OCI-M2 (cell line): ENCODE measurements around the gene TRAK1.

Experiments
- DNase-seq: peaks from one replicate; lab custom pipeline; 2025; ENCODE audit not compliant: unreplicated experiment; lab: John Stamatoyannopoulos, UW

Gene TRAK1

GRCh38 chr3:42149532-42149931 is 58.4 kb downstream of the TRAK1 start:
- no peak for DNase-seq

- no peak for DNase-seq
Observed at GRCh38 chr3:42149975-42150374, 58.8 kb downstream of the TRAK1 start.

- no peak for DNase-seq
Observed at GRCh38 chr3:42151596-42152168, 60.5 kb downstream of the TRAK1 start.

- DNase-seq: no peak
Observed at GRCh38 chr3:42152193-42152592, 61.0 kb downstream of the TRAK1 start.

- DNase-seq: no peak
Observed at GRCh38 chr3:42153039-42153438, 61.9 kb downstream of the TRAK1 start.

GRCh38 chr3:42157540-42158538 is 66.7 kb downstream of the TRAK1 start:
- DNase-seq: no peak

GRCh38 chr3:42159147-42159546 is 68.0 kb downstream of the TRAK1 start:
- DNase-seq: no peak

GRCh38 chr3:42159706-42160472 is 68.7 kb downstream of the TRAK1 start:
- DNase-seq: no peak

- no peak for DNase-seq
Observed at GRCh38 chr3:42161050-42161935, 70.1 kb downstream of the TRAK1 start.

GRCh38 chr3:42162462-42162861 is 71.3 kb downstream of the TRAK1 start:
- no peak for DNase-seq

GRCh38 chr3:42163622-42164244 is 72.6 kb downstream of the TRAK1 start:
- no peak for DNase-seq

- DNase-seq: no peak
Observed at GRCh38 chr3:42164656-42165055, 73.5 kb downstream of the TRAK1 start.

GRCh38 chr3:42165211-42165610 is 74.1 kb downstream of the TRAK1 start:
- no peak for DNase-seq

GRCh38 chr3:42166214-42166613 is 75.1 kb downstream of the TRAK1 start:
- no peak for DNase-seq

GRCh38 chr3:42166662-42167300 is 75.6 kb downstream of the TRAK1 start:
- DNase-seq: no peak

- no peak for DNase-seq
Observed at GRCh38 chr3:42169579-42170120, 78.5 kb downstream of the TRAK1 start.

- DNase-seq: no peak
Observed at GRCh38 chr3:42172047-42172654, 81.0 kb downstream of the TRAK1 start.

- DNase-seq: no peak
Observed at GRCh38 chr3:42173307-42173706, 82.2 kb downstream of the TRAK1 start.
